GM13977 (cell line): ENCODE data around the gene CRYGS.
"Not testable (repeated sequence)": the region's sequence is repeated elsewhere in the genome, so short reads cannot be mapped to it uniquely, and the experiment has no call there.

ENCODE experiments used
- DNase-seq: peaks from one replicate; pipeline ENCODE4 v3.0.0; 2012; ENCODE audit warnings: low spot score
- CTCF ChIP-seq: IDR thresholded peaks from 2 replicates; pipeline ENCODE4 v1.5.1; 2012; ENCODE audit warnings: mild to moderate bottlenecking, control low read depth; ENCODE audit not compliant: insufficient read depth; ENCODE audit errors: extremely low read depth, missing control alignments
- in situ Hi-C: fragments of 300-500 bp; cut with MboI; formaldehyde crosslinking; loops from one replicate; pipeline ENCODE4 v1.12.0; 2022; ENCODE audit warnings: low sequenced_read_pairs, low pct_unique_long_range_greater_than_20kb, mixed read lengths, inconsistent platforms; ENCODE audit not compliant: unreplicated experiment

CRYGS gene

DNA sequence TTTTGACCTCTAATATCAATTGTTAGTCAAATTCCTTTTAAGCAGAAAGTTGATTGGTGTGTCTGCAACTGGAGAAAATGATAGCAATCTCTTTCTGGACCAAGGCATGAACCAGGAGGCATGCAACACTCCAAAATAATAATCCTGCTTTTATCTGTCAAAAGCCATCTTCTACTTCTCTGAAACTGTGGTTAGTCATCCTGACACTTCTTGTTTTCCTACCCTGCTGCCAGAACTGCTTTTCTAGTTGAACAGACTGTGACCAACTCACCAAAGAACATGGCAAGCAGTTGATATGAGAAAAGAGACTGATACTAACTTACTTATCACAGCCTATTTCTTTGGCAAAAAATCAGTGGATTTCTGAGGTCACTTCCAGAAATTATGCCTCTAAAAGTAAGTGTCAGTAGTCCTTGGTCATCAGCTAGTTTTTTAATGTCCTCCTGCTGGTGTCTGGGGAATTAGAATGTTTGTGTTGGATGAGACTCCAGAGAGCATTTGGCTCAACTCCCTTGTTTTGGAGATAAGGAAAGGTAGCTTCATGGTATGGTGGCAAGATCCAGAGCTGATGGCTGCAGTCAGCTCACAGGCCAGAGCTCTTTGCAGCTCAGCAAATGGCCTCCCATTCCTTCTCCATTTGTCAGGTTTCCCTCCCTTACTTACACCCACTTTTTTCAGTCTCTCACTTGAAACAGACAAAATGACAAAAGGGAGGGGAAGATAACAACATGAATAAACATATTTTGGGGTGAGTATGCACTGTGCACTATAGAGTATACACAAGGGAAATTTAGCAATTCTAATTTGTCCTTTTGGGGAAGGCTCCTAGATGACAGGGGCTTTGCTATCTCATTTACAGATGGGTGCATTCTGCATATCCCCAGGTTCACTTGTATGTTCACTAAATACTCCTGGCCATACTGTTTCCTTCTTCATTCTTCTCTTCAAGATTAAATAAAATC, 7.0 kb downstream of the CRYGS start:
- no peak for DNase-seq
- in situ Hi-C loops: loop anchor here (5.0 kb wide), 1 partner anchor 275 kb away; no protein-coding TSS in a partner anchor
- no peak for TF ChIP-seq CTCF

GRCh38 chr3:186534113-186534669, 10.0 kb downstream of the CRYGS start:
- in situ Hi-C loops: no loop called here
- TF ChIP-seq CTCF: no peak
- DNase-seq: peak; percentile 57

- in situ Hi-C loops: no loop called here
- no peak for TF ChIP-seq CTCF
- no peak for DNase-seq
Observed at GRCh38 chr3:186532598-186533072, 11.5 kb downstream of the CRYGS start.

DNA sequence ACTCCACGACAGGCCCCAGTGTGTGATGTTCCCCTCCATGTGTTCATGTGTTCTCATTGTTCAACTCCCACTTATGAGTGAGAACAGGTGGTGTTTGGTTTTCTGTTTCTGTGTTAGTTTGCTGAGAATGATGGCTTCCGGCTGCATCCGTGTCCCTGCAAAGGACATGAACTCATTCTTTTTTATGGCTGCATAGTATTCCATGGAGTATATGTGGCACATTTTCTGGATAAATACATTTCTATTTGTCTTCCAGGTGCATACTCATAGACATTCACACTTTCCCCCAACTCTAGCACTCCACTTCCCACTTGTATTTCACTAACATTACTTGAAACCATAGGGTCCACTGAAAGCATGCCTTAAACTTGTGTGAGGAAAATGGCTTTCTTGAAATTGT, 12.5 kb downstream of the CRYGS start:
- DNase-seq, in situ Hi-C loops: not testable (repeated sequence)

- no peak for TF ChIP-seq CTCF
- in situ Hi-C loops: no loop called here
Observed at GRCh38 chr3:186530415-186530814, 13.8 kb downstream of the CRYGS start.

GRCh38 chr3:186529201-186529999, 14.8 kb downstream of the CRYGS start:
- DNase-seq: no peak
- peak; percentile 16 for TF ChIP-seq CTCF
- in situ Hi-C loops: no loop called here

More at GRCh38 chr3:186530415-186530814, 13.8 kb downstream of the CRYGS start:
- DNase-seq: no peak
